Thyroid gland (tissue), 4 donors: ENCODE measurements around the gene FCRLB. TPM values are rescaled to one million over a fixed set of nuclear protein-coding genes. Genes with fewer than 3 reads are reported as not detected.

ENCODE experiments used
- DNase-seq, 2 donors: peaks; one replicate each; pipeline ENCODE4 v3.0.0-alpha.2; 2019
- H3K27ac ChIP-seq, 3 donors: fragments of 200-600 bp; sonication (generic); 1 replicate in 2 of 3; 2 replicates in 1 of 3; pipeline ENCODE4 v1.5.1; 2016 to 2019; ENCODE audit warnings: mild to moderate bottlenecking in 1 of 3, moderate library complexity in 1 of 3
- H3K27me3 ChIP-seq: fragments of 200-600 bp; sonication (generic); one replicate; pipeline ENCODE4 v1.5.1; 2019
- H3K36me3 ChIP-seq, 2 donors: fragments of 200-600 bp; sonication (generic); one replicate each; pipeline ENCODE4 v1.5.1; 2016 to 2019
- H3K4me1 ChIP-seq, 2 donors: fragments of 200-600 bp; sonication (generic); one replicate each; pipeline ENCODE4 v1.5.1; 2017 to 2019
- H3K4me3 ChIP-seq, 3 donors: fragments of 200-600 bp; sonication (generic); replicated peaks in 1 of 3; 1 replicate in 2 of 3; 2 replicates in 1 of 3; pipeline ENCODE4 v1.5.1; 2016; ENCODE audit warnings: mild to moderate bottlenecking in 1 of 3
- H3K9me3 ChIP-seq: fragments of 200-600 bp; sonication (generic); one replicate; pipeline ENCODE4 v1.5.1; 2017
- POLR2A ChIP-seq, 2 donors: fragments of 450-650 bp; IDR thresholded peaks; one replicate each; pipeline ENCODE4 v1.6.1; 2017; ENCODE audit warnings: antibody characterized with exemption in 2 of 2, mild to moderate bottlenecking in 2 of 2, moderate library complexity in 1 of 2
- WGBS, 2 donors: methylation state at CpG; one replicate each; pipeline ENCODE4 v1.1.5; 2017; 5-methylcytosine and 5-hydroxymethylcytosine counted together
- intact Hi-C: fragments of 100-400 bp; cut with DNase I; formaldehyde crosslinking; loops from one replicate; pipeline ENCODE4 v1.15.1; 2023
- total RNA-seq, 4 donors: library from RNA; depleted of rRNA; stranded (reverse); fragments of >200 nt; gene quantifications; one replicate each; pipeline ENCODE4 v1.2.3, GENCODE V29; 2016
- TF ChIP-seq, protein P1 (sequence below), 6 experiments: fragments of 200-600 bp in 3 of 6; fragments of 450-650 bp in 3 of 6; sonication (generic) in 3 of 6; IDR thresholded peaks; one replicate each; pipeline ENCODE4 v1.5.1; 2016 to 2019; ENCODE audit warnings: antibody characterized with exemption in 6 of 6, mild to moderate bottlenecking in 2 of 6, inconsistent platforms in 1 of 6, moderate library complexity in 1 of 6

The FCRLB gene
- total RNA-seq, 4 donors from 2014 or later: 0.67 to 2.4 (median 0.89) TPM; not detected in 1

DNA sequence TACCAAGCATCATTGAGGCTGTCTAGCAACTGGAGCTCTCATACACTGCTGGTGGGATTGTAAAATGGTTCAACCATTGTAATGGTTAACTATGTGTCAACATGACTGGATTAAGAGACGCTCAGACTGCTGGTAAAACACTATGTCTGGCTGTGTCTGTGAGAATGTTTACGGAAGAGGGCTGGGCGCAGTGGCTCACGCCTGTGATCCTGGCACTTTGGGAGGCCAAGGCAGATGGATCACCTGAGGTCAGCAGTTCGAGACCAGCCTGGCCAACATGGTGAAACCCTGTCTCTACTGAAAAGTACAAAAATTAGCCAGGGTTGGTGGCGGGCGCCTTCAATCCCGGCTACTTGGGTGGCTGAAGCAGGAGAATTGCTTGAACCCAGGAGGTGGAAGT lies 19.1 kb upstream of the FCRLB start:
- no peak overlapping the region for H3K27ac ChIP-seq
- no peak overlapping the region for H3K4me3 ChIP-seq
- no peaks in the 10 kb centered on the region for H3K9me3 ChIP-seq
- DNase-seq: no peak
- intact Hi-C loops: no loop called here
- TF ChIP-seq POLR2A (IDR thresholded peaks at IDR 0.05): no peak
- TF ChIP-seq, protein P1, sequence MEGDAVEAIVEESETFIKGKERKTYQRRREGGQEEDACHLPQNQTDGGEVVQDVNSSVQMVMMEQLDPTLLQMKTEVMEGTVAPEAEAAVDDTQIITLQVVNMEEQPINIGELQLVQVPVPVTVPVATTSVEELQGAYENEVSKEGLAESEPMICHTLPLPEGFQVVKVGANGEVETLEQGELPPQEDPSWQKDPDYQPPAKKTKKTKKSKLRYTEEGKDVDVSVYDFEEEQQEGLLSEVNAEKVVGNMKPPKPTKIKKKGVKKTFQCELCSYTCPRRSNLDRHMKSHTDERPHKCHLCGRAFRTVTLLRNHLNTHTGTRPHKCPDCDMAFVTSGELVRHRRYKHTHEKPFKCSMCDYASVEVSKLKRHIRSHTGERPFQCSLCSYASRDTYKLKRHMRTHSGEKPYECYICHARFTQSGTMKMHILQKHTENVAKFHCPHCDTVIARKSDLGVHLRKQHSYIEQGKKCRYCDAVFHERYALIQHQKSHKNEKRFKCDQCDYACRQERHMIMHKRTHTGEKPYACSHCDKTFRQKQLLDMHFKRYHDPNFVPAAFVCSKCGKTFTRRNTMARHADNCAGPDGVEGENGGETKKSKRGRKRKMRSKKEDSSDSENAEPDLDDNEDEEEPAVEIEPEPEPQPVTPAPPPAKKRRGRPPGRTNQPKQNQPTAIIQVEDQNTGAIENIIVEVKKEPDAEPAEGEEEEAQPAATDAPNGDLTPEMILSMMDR (IDR thresholded peaks at IDR 0.05): no peak
- H3K4me1 ChIP-seq: no peaks in the 10 kb centered on the region
- no peaks in the 10 kb centered on the region for H3K36me3 ChIP-seq
- 76 to 80% methylated on average over 8 of the region's 8 CpGs for WGBS, 2 donors
- no peaks in the 10 kb centered on the region for H3K27me3 ChIP-seq

DNA sequence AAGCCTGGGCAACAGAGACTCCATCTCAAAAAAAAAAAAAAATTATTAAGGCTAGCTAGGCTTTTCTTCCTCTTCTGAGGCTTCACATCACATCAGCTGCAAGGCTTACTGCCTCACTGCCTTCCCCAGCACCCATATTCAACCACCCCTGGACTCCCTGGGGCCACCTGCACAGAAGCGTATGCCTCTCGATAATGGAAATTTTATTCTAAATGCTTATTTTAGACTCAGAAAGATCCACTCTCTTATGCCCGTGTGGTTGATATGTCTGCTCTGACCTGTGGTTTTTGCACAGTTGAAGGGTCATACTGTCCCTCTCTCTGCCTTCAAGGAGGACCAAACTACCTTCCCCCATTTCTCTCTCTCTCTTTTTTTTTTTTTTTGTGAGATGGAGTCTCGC lies 15.8 kb upstream of the FCRLB start:
- no peak for DNase-seq
- Histone ChIP-seq H3K9me3 (no peaks in the 10 kb centered on the region), H3K27ac (no peak overlapping the region), H3K27me3 (no peaks in the 10 kb centered on the region), H3K4me1 (no peaks in the 10 kb centered on the region), H3K4me3 (no peak overlapping the region), H3K36me3 (no peaks in the 10 kb centered on the region)
- whole genome bisulfite sequencing, 2 donors: 77 to 78% methylated on average over 4 of the region's 4 CpGs
- intact Hi-C loops: no loop called here
- TF ChIP-seq, protein P1 (IDR thresholded peaks at IDR 0.05): no peak

DNA sequence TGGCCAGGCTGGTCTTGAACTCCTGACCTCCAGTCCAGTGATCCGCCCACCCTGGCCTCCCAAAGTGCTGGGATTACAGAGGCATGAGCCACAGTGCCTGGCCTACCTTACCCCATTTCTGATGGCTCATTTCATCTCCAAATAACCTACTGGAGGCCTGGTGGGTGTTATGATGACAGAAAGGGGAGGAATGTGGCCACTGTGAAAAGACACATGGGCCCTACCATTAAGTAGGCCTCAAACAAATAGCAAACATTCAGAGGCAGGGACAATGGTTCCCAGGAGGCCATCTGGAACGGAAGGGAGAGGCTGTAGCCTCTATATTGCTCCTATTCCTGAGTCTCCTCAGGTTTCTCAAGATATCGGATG lies 15.2 kb upstream of the FCRLB start:
- Histone ChIP-seq H3K27me3 (no peaks in the 10 kb centered on the region), H3K36me3 (no peaks in the 10 kb centered on the region), H3K9me3 (no peaks in the 10 kb centered on the region), H3K4me1 (no peaks in the 10 kb centered on the region), H3K27ac (no peak overlapping the region), H3K4me3 (no peak overlapping the region)
- DNase-seq: no peak
- TF ChIP-seq, protein P1 (IDR thresholded peaks at IDR 0.05): no peak
- TF ChIP-seq POLR2A (IDR thresholded peaks at IDR 0.05): no peak
- intact Hi-C loops: no loop called here
- WGBS, 2 donors: 84 to 90% methylated on average over 3 of the region's 3 CpGs

DNA sequence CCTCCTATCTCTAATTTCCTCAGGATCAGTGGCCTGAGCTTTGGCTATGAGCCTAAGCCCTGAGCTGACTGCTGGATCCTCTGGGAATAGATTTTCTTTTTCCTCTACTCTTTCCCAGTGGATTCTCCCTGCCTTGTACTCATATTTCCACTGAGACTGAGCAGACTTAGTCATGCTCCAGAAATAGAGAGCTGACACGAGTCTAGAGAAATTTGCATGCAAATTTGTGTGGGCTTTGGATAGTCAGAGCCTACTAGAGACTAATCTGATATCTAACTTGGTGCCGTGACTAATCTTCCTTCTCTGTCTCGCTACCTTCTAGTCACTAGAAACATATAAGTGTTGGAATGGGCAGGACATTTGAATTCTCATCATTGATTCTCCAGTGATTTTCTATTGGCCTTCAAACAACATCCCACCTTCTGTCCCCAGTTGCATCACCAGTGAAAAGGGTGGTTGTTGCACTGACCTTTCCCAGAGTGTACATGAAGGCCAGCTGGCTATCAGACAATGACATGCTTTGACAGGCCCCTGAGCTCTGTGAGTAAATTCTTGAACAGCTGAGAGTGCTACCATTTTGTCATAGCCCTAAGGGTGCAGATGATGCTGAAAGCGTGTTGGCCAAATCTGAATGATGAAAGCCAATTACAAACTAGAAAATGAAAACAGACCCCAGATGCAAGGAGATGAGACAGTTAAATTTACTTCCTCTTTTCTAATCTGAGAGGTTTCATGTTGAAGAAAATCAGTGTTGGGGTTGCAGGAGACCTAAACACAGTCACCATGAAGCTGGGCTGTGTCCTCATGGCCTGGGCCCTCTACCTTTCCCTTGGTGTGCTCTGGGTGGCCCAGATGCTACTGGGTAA lies 14.6 kb upstream of the FCRLB start, which contains the start of gene FCRLA:
Gene FCRLA (plus strand): TSS at position 748 of the 866 bp plus-strand sequence. CDS start 36 bp downstream, at position 784.
- intact Hi-C loops: no loop called here
- Histone ChIP-seq H3K27me3 (no peaks in the 10 kb centered on the region), H3K27ac (no peak within 1 kb of the TSS), H3K9me3 (no peaks in the 10 kb centered on the region), H3K36me3 (no peaks in the 10 kb centered on the region), H3K4me3 (no peak within 1 kb of the TSS), H3K4me1 (no peaks in the 10 kb centered on the region)
- WGBS, 2 donors: 52 to 60% methylated on average over 4 of the region's 4 CpGs
- no peak for TF ChIP-seq POLR2A (IDR thresholded peaks at IDR 0.05)
- TF ChIP-seq, protein P1 (IDR thresholded peaks at IDR 0.05): no peak
- DNase-seq: no peak

DNA sequence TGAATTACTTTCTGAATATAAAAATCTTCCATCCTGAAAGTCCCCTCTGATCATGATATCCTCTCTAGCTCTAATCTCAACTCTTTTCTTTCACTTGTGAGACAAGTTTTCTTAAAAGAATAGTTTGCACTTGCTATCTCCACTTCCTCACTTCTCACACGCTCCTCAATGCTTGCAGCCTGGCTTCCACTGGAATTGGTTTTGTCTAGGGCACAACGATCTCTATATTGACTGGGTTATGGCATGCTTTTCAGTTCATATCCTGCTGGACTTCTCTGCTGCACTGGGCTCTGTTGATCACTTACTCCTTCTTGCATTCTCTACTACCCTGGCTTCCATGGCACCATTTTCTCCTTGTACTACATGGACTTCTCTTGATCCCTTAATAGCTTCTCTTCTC lies 13.8 kb upstream of the FCRLB start:
- Histone ChIP-seq H3K9me3 (no peaks in the 10 kb centered on the region), H3K4me3 (no peak overlapping the region), H3K4me1 (no peaks in the 10 kb centered on the region), H3K36me3 (no peaks in the 10 kb centered on the region), H3K27ac (no peak overlapping the region), H3K27me3 (no peaks in the 10 kb centered on the region)
- intact Hi-C loops: no loop called here
- WGBS, 2 donors: 85 to 92% methylated on average over 2 of the region's 2 CpGs
- TF ChIP-seq, protein P1 (IDR thresholded peaks at IDR 0.05): no peak
- TF ChIP-seq POLR2A (IDR thresholded peaks at IDR 0.05): no peak
- no peak for DNase-seq
